ENCODE data around the gene NPAS3.

- TF ChIP-seq POLR2A (IDR thresholded peaks at IDR 0.05), result no peak
- no peak for TF ChIP-seq CTCF (IDR thresholded peaks at IDR 0.05)
These were observed 641.6 kb downstream of the NPAS3 start for GRCh38 chr14:33580231-33580749.
